Epithelial cell of esophagus (primary cell): ENCODE data around the gene CRIP1.

Source experiments
- DNase-seq: peaks from one replicate; pipeline ENCODE4 v3.0.0; 2010; ENCODE audit warnings: low read depth
- H3K4me3 ChIP-seq: 2 replicates; pipeline ENCODE4 v1.5.1; 2011; ENCODE audit warnings: mild to moderate bottlenecking, low read length, control low read depth
- CTCF ChIP-seq: IDR thresholded peaks from 2 replicates; pipeline ENCODE4 v1.5.1; 2011; ENCODE audit warnings: low read depth, mild to moderate bottlenecking, low read length, control low read depth, inconsistent platforms; ENCODE audit not compliant: insufficient read depth; ENCODE audit errors: missing control alignments

Gene CRIP1

GRCh38 chr14:105496831-105497591 is 10.3 kb downstream of the CRIP1 start:
- TF ChIP-seq CTCF: no peak

DNA sequence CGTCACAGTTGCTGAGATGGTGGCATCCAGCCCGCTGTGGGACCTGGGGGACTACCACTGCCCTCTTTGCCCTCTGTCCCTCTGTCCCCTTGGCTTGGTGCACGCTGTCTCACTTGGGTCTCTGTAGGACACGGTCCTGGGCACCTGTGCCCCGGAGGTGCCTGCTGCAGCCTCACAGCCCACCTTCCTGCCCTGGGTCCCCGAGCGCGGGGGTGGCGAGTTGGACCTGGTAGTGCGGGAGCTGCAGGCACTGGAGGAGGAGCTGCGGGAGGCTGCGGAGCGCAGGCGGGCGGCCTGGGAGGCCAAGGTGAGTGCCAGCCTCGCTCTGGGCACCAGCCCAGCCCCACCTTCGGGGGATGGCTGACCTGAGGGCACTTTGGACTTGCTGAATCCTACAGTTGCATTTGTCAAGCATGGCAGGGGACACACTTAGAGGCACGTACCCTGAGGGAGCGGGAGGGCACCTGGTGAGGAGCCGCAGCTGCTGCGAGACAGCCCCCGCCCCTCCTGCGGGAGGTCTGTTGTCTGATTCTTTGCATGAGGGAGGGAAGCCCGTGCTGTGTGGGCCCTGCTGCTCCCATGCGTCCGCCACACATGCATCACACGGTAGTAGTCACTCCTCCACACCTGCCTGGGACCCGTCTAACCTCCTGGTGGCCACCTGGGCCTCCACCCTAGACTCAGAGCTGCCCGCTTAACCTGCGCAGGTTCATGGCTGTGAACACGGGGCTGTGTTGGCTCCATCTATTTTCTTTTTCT is 11.2 kb downstream of the CRIP1 start:
- no peak for TF ChIP-seq CTCF
- DNase-seq: no peak
- no peak overlapping the region for H3K4me3 ChIP-seq

More at GRCh38 chr14:105496831-105497591, 10.3 kb downstream of the CRIP1 start:
- no peak for DNase-seq
- H3K4me3 ChIP-seq: no peak overlapping the region

GRCh38 chr14:105498430-105499255 is 12.0 kb downstream of the CRIP1 start:
- TF ChIP-seq CTCF: no peak
- no peak for DNase-seq
- no peak overlapping the region for H3K4me3 ChIP-seq

GRCh38 chr14:105499256-105500035 is 12.8 kb downstream of the CRIP1 start:
- H3K4me3 ChIP-seq: no peak overlapping the region
- no peak for TF ChIP-seq CTCF
- DNase-seq: peak; percentile 49

DNA sequence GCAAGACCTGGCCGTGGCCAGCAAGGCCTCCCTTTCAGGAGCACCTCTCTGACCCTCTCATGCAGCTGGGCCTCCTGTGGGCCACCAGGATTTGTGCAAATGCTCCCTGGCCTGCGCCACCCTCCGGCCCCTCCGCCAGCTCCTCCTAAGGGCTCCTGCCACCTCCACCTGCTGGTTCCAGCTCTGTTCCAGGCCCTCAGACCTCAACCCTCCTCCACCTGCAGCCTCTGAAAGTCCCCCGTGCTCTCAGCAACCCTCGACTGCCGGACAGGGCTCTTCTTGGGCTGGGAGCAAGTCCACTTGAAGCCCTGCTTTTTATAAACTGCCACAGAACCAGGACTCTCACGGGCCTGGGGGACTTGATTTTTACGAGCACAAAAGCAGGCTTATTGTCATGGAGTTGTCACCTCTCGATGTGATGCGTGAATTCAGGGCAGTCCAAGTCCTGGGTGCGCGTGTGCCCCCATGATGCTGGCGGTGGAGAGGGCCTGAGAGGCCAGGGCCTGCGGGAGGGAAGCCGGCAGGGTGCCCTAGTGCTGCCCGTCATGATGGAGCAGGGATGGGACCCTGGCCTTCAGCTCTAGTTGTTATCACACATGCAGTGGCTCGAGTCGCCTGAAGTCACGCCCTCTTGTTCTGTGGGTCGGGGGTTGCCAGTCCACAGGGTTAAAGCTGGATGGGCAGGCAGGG is 13.5 kb downstream of the CRIP1 start:
- DNase-seq: no peak
- no peak overlapping the region for H3K4me3 ChIP-seq
- TF ChIP-seq CTCF: no peak

DNA sequence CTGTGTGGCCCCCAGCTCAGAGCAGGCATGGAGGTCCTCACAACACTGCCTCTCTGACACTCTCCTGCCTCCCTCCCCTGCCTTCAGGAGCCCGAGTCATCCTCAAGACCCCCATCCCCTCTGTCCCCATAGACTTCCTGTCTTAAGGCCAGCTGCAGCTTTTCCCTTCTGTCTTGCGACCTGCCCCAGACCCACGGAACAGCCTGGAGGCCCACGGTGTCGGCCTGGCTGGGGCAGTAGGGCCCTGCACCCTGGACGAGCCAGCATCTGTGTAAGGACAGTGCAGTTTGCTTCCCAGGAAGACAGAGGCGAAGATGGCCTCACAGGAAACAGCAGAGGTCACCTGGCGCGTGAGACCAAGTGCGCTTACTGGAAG is 14.0 kb downstream of the CRIP1 start:
- DNase-seq: no peak
- H3K4me3 ChIP-seq: no peak overlapping the region
- no peak for TF ChIP-seq CTCF
